HEK293 (cell line): ENCODE results near the gene ASXL3.

ENCODE experiments used
- CTCF ChIA-PET: fragments of 350-600 bp; formaldehyde crosslinking; extraction: SDS; loops from one replicate; lab custom pipeline; 2021; ENCODE audit warnings: antibody characterized with exemption; lab: Yijun Ruan, JAX
- POLR2A ChIA-PET: fragments of 300-600 bp; formaldehyde crosslinking; extraction: SDS; loops from one replicate; lab custom pipeline; 2020; ENCODE audit warnings: antibody characterized with exemption, inconsistent platforms; lab: Yijun Ruan, JAX
- H3K27ac ChIP-seq: fragments of 200-500 bp; sonication (Bioruptor generic); 2 replicates; pipeline ENCODE4 v1.5.1; 2014; ENCODE audit warnings: low read depth, low read length, control low read depth, inconsistent platforms; ENCODE audit errors: extremely low read depth
- H3K36me3 ChIP-seq, 2 experiments: fragments of 200-500 bp in 1 of 2; sonication (Bioruptor generic) in 1 of 2; 1 replicate in 1 of 2; 2 replicates in 1 of 2; pipeline ENCODE4 v1.5.1; 2014 to 2017; ENCODE audit warnings: inconsistent platforms in 2 of 2, low read length in 2 of 2; ENCODE audit not compliant: control insufficient read depth in 2 of 2, insufficient read depth in 1 of 2
- H3K4me1 ChIP-seq: fragments of 200-500 bp; sonication (Bioruptor generic); 2 replicates; pipeline ENCODE4 v1.5.1; 2014; ENCODE audit warnings: mild to moderate bottlenecking, low read length, inconsistent platforms; ENCODE audit not compliant: control insufficient read depth, insufficient read depth
- H3K4me3 ChIP-seq: 2 replicates; pipeline ENCODE4 v1.5.1; 2011; ENCODE audit warnings: low read depth, mild to moderate bottlenecking, control low read depth, low read length, moderate library complexity
- H3K9me3 ChIP-seq: fragments of 200-500 bp; sonication (Bioruptor generic); 2 replicates; pipeline ENCODE4 v1.5.1; 2014; ENCODE audit warnings: low read depth, low read length, inconsistent platforms; ENCODE audit not compliant: control insufficient read depth, insufficient read depth
- FEZF1 ChIP-seq: fragments of 450-650 bp; formaldehyde crosslinking; IDR thresholded peaks from 2 replicates; pipeline ENCODE4 v1.5.1; 2016; ENCODE audit warnings: missing biosample characterization, missing genetic modification characterization
- GLIS1 ChIP-seq: fragments of 450-650 bp; formaldehyde crosslinking; IDR thresholded peaks from 2 replicates; pipeline ENCODE4 v1.5.1; 2016; ENCODE audit warnings: missing biosample characterization, missing genetic modification characterization
- HOXA7 ChIP-seq: sonication (generic); formaldehyde crosslinking; IDR thresholded peaks from 2 replicates; pipeline ENCODE4 v1.8.1; 2022; ENCODE audit warnings: missing genetic modification reagents, borderline replicate concordance
- YY1 ChIP-seq: fragments of 450-650 bp; formaldehyde crosslinking; IDR thresholded peaks from 2 replicates; pipeline ENCODE4 v1.5.1; 2018; ENCODE audit warnings: missing biosample characterization, missing genetic modification characterization
- ZBTB11 ChIP-seq: fragments of 450-650 bp; formaldehyde crosslinking; conservative IDR thresholded peaks from 2 replicates; pipeline ENCODE4 v1.5.1; 2016; ENCODE audit warnings: low read depth, missing biosample characterization, missing genetic modification characterization
- ZBTB21 ChIP-seq: fragments of 450-650 bp; formaldehyde crosslinking; IDR thresholded peaks from 2 replicates; pipeline ENCODE4 v1.5.1; 2017; ENCODE audit warnings: missing biosample characterization, missing genetic modification characterization
- ZBTB26 ChIP-seq: fragments of 450-650 bp; formaldehyde crosslinking; optimal IDR thresholded peaks from 2 replicates; pipeline ENCODE3; 2016; ENCODE audit warnings: missing biosample characterization, mild to moderate bottlenecking, missing genetic modification characterization
- ZBTB48 ChIP-seq: fragments of 450-650 bp; formaldehyde crosslinking; IDR thresholded peaks from 2 replicates; pipeline ENCODE4 v1.5.1; 2016; ENCODE audit warnings: missing biosample characterization, missing genetic modification characterization
- ZBTB7A ChIP-seq: fragments of 450-650 bp; formaldehyde crosslinking; IDR thresholded peaks from 2 replicates; pipeline ENCODE4 v1.5.1; 2016; ENCODE audit warnings: low read depth, missing biosample characterization, missing genetic modification characterization
- ZFP69B ChIP-seq: fragments of 450-650 bp; formaldehyde crosslinking; IDR thresholded peaks from 2 replicates; pipeline ENCODE4 v1.5.1; 2016; ENCODE audit warnings: missing biosample characterization, missing genetic modification characterization
- ZNF121 ChIP-seq: fragments of 450-650 bp; formaldehyde crosslinking; IDR thresholded peaks from 2 replicates; pipeline ENCODE4 v1.5.1; 2016; ENCODE audit warnings: missing biosample characterization, missing genetic modification characterization
- ZNF148 ChIP-seq: fragments of 450-650 bp; formaldehyde crosslinking; IDR thresholded peaks from 2 replicates; pipeline ENCODE4 v1.5.0; 2017; ENCODE audit warnings: missing biosample characterization, missing genetic modification characterization, borderline replicate concordance
- ZNF157 ChIP-seq: fragments of 450-650 bp; formaldehyde crosslinking; IDR thresholded peaks from 2 replicates; pipeline ENCODE4 v1.5.1; 2016; ENCODE audit warnings: missing biosample characterization, missing genetic modification characterization
- ZNF23 ChIP-seq: fragments of 450-650 bp; formaldehyde crosslinking; IDR thresholded peaks from 2 replicates; pipeline ENCODE4 v1.5.1; 2016; ENCODE audit warnings: missing biosample characterization, missing genetic modification characterization, borderline replicate concordance
- ZNF26 ChIP-seq: fragments of 450-650 bp; formaldehyde crosslinking; IDR thresholded peaks from 2 replicates; pipeline ENCODE4 v1.5.1; 2016; ENCODE audit warnings: missing biosample characterization, missing genetic modification characterization
- ZNF274 ChIP-seq, 2 experiments: fragments of 200-500 bp in 1 of 2; fragments of 450-650 bp in 1 of 2; sonication (Bioruptor generic) in 1 of 2; formaldehyde crosslinking in 1 of 2; IDR thresholded peaks; 2 replicates each; pipeline versions ENCODE4 v1.5.1 to v1.6.1; 2014 to 2016; ENCODE audit warnings: borderline replicate concordance in 1 of 2, inconsistent platforms in 1 of 2, low read length in 1 of 2, missing biosample characterization in 1 of 2, missing genetic modification characterization in 1 of 2
- ZNF600 ChIP-seq: fragments of 450-650 bp; formaldehyde crosslinking; IDR thresholded peaks from 2 replicates; pipeline ENCODE4 v1.5.1; 2016; ENCODE audit warnings: missing biosample characterization, missing genetic modification characterization
- ZNF629 ChIP-seq: fragments of 450-650 bp; formaldehyde crosslinking; IDR thresholded peaks from 2 replicates; pipeline ENCODE4 v1.5.1; 2017; ENCODE audit warnings: missing biosample characterization, missing genetic modification characterization
- ZNF677 ChIP-seq: fragments of 450-650 bp; IDR thresholded peaks from 2 replicates; pipeline ENCODE4 v1.5.0; 2018; ENCODE audit warnings: missing biosample characterization, mild to moderate bottlenecking, missing genetic modification characterization, moderate library complexity
- ZNF76 ChIP-seq: fragments of 450-650 bp; formaldehyde crosslinking; IDR thresholded peaks from 2 replicates; pipeline ENCODE4; 2016; ENCODE audit warnings: low read depth, missing biosample characterization, missing genetic modification characterization, borderline replicate concordance
- ZNF768 ChIP-seq: fragments of 450-650 bp; formaldehyde crosslinking; IDR thresholded peaks from 2 replicates; pipeline ENCODE4 v1.5.1; 2018; ENCODE audit warnings: missing biosample characterization, mild to moderate bottlenecking, missing genetic modification characterization

ASXL3 gene

GRCh38 chr18:33720133-33720532 lies 142.1 kb downstream of the ASXL3 start:
- CTCF ChIA-PET, result interaction anchor here (0.5 to 0.8 kb wide), 2 partner anchors 657 to 1431 kb away, joined by 4 to 5 read pairs; no protein-coding TSS in a partner anchor
- TF ChIP-seq FEZF1 (tag by site-specific recombination), result no peak
- no peak for TF ChIP-seq ZNF23
- no peak for TF ChIP-seq ZNF26 (tag by site-specific recombination)
- no peak for TF ChIP-seq ZNF157 (tag by site-specific recombination)
- TF ChIP-seq ZNF768, result no peak
- TF ChIP-seq ZNF600, result no peak
- no peak for TF ChIP-seq ZNF629 (tag by site-specific recombination)
- no peak for TF ChIP-seq GLIS1 (tag by site-specific recombination)
- no peak for TF ChIP-seq ZNF274 (IDR thresholded peaks at IDR 0.05; ENCODE audit: low read length)
- no peak for TF ChIP-seq ZNF274 (tag by site-specific recombination; IDR thresholded peaks at IDR 0.05; ENCODE audit: borderline replicate concordance)
- TF ChIP-seq, all 188 proteins: peak for 0
- H3K36me3 ChIP-seq, result no peaks in the 10 kb centered on the region
- H3K4me3 ChIP-seq, result no peak overlapping the region
- POLR2A ChIA-PET, result no interaction called here
- no peaks in the 10 kb centered on the region for H3K4me1 ChIP-seq
- no peaks in the 10 kb centered on the region for H3K9me3 ChIP-seq
- H3K27ac ChIP-seq, result no peak overlapping the region

- H3K4me3 ChIP-seq, result no peak overlapping the region
- no peak overlapping the region for H3K27ac ChIP-seq
- ChIA-PET POLR2A (no interaction called here), CTCF (no interaction called here)
- H3K9me3 ChIP-seq, result no peaks in the 10 kb centered on the region
- H3K4me1 ChIP-seq, result no peaks in the 10 kb centered on the region
- no peak for TF ChIP-seq YY1
- TF ChIP-seq ZBTB11 (tag by site-specific recombination), result no peak
- TF ChIP-seq ZNF677 (tag by site-specific recombination), result no peak
- TF ChIP-seq ZBTB7A (tag by site-specific recombination), result no peak
- no peak for TF ChIP-seq ZNF121
- TF ChIP-seq ZFP69B (tag by site-specific recombination), result no peak
- no peaks in the 10 kb centered on the region for H3K36me3 ChIP-seq
These were observed 151.5 kb downstream of the ASXL3 start for GRCh38 chr18:33729556-33729955.

- peaks cover 0 to under 1% of the 10 kb centered on the region in 2 experiments; a peak in 1 of 3 replicates for H3K36me3 ChIP-seq
- ChIA-PET POLR2A (no interaction called here), CTCF (interaction anchor here (0.5 to 1.2 kb wide), 5 partner anchors 12 to 1415 kb away, joined by 3 to 6 read pairs (median 4); no protein-coding TSS in a partner anchor)
- no peaks in the 10 kb centered on the region for H3K9me3 ChIP-seq
- H3K4me3 ChIP-seq, result no peak overlapping the region
- no peaks in the 10 kb centered on the region for H3K4me1 ChIP-seq
- no peak overlapping the region for H3K27ac ChIP-seq
- TF ChIP-seq ZBTB21 (no peak), ZBTB26 (no peak), ZBTB48 (tag by site-specific recombination) (no peak), ZNF76 (tag by site-specific recombination) (no peak), ZNF768 (no peak), ZNF148 (no peak), HOXA7 (CRISPR knock-in tag) (no peak)
These were observed 155.4 kb downstream of the ASXL3 start for GRCh38 chr18:33733376-33733775.
